ENCODE data around the gene BRPF3. TPM values are rescaled to one million over a fixed set of nuclear protein-coding genes. Genes with fewer than 3 reads are reported as not detected.

Gene BRPF3
- total RNA-seq, 1 donor from 2014 or later, result 28.2 TPM

- Mint-ChIP-seq H3K9me3 (ENCODE audit: low read depth) (no peaks in the 10 kb centered on the region), H3K27ac (ENCODE audit: unreplicated experiment) (no peak overlapping the region), H3K4me1 (ENCODE audit: low read depth) (peaks cover 6% of the 10 kb centered on the region), H3K36me3 (ENCODE audit: low read depth) (no peaks in the 10 kb centered on the region), H3K4me3 (ENCODE audit: unreplicated experiment) (no peak overlapping the region), H3K27me3 (ENCODE audit: low read depth) (no peaks in the 10 kb centered on the region)
- TF ChIP-seq, protein P1, sequence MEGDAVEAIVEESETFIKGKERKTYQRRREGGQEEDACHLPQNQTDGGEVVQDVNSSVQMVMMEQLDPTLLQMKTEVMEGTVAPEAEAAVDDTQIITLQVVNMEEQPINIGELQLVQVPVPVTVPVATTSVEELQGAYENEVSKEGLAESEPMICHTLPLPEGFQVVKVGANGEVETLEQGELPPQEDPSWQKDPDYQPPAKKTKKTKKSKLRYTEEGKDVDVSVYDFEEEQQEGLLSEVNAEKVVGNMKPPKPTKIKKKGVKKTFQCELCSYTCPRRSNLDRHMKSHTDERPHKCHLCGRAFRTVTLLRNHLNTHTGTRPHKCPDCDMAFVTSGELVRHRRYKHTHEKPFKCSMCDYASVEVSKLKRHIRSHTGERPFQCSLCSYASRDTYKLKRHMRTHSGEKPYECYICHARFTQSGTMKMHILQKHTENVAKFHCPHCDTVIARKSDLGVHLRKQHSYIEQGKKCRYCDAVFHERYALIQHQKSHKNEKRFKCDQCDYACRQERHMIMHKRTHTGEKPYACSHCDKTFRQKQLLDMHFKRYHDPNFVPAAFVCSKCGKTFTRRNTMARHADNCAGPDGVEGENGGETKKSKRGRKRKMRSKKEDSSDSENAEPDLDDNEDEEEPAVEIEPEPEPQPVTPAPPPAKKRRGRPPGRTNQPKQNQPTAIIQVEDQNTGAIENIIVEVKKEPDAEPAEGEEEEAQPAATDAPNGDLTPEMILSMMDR (IDR thresholded peaks at IDR 0.05), result no peak
- DNase-seq (ENCODE audit: low spot score), result no peak
Measured at GRCh38 chr6:36249536-36249935, 53.0 kb downstream of the BRPF3 start.

DNA sequence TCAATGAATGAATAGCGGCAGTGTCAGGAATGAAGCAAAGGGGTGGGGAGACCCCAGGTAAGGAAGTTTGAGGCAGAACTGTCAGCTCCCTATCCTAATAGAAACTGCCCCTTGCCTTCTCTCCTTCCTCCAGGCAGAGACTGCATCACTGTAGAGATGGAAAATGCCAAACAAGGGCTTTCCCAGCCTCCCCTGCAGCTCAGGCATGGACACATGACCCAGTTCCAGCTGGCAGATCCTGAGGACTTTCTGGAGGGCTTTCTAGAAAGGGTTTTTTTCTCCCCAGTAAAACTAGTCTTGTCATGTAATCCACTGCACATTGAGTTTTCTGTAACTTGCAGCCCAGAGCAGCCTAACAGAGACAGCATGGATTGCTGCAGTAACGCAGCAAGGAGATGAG lies 55.5 kb downstream of the BRPF3 start:
- peaks cover 6% of the 10 kb centered on the region for H3K4me1 Mint-ChIP-seq (ENCODE audit: low read depth)
- H3K36me3 Mint-ChIP-seq (ENCODE audit: low read depth), result no peaks in the 10 kb centered on the region
- peaks cover 5% of the 10 kb centered on the region for H3K9me3 Mint-ChIP-seq (ENCODE audit: low read depth)
- DNase-seq (ENCODE audit: low spot score), result no peak
- TF ChIP-seq, protein P1 (IDR thresholded peaks at IDR 0.05), result no peak
- H3K27ac Mint-ChIP-seq (ENCODE audit: unreplicated experiment), result no peak overlapping the region
- no peak overlapping the region for H3K4me3 Mint-ChIP-seq (ENCODE audit: unreplicated experiment)
- no peaks in the 10 kb centered on the region for H3K27me3 Mint-ChIP-seq (ENCODE audit: low read depth)

- H3K9me3 Mint-ChIP-seq (ENCODE audit: low read depth), result peaks cover 5% of the 10 kb centered on the region
- H3K4me1 Mint-ChIP-seq (ENCODE audit: low read depth), result no peaks in the 10 kb centered on the region
- no peak overlapping the region for H3K27ac Mint-ChIP-seq (ENCODE audit: unreplicated experiment)
- no peak for DNase-seq (ENCODE audit: low spot score)
- peaks cover 25% of the 10 kb centered on the region for H3K27me3 Mint-ChIP-seq (ENCODE audit: low read depth)
- H3K4me3 Mint-ChIP-seq (ENCODE audit: unreplicated experiment), result no peak overlapping the region
- TF ChIP-seq, protein P1 (IDR thresholded peaks at IDR 0.05), result no peak
- H3K36me3 Mint-ChIP-seq (ENCODE audit: low read depth), result peaks cover 1% of the 10 kb centered on the region
Measured at GRCh38 chr6:36263390-36264000, 67.0 kb downstream of the BRPF3 start.

DNA sequence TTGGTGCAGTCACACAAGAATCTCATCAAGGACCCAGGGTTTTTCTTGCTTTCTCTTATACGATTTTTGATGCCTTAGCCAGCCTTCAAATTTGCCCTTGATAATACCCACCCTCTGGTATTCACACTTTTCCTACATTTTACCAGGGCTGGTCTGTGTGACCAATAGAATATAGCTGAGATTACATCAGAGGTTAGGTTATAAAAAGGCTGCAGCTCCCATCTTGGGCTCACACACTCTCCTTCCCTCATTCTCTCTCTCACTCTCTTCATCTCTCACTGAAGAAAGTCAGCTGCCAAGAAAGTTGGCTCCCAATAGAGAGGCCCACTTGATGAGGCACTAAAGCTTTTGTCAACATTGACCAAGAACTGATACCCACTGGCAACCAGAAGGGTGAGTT lies 69.2 kb downstream of the BRPF3 start:
- peaks cover 22% of the 10 kb centered on the region for H3K27me3 Mint-ChIP-seq (ENCODE audit: low read depth)
- no peak overlapping the region for H3K4me3 Mint-ChIP-seq (ENCODE audit: unreplicated experiment)
- no peak for DNase-seq (ENCODE audit: low spot score)
- H3K9me3 Mint-ChIP-seq (ENCODE audit: low read depth), result peaks cover 5% of the 10 kb centered on the region
- H3K36me3 Mint-ChIP-seq (ENCODE audit: low read depth), result peaks cover 1% of the 10 kb centered on the region
- TF ChIP-seq, protein P1 (IDR thresholded peaks at IDR 0.05), result no peak
- H3K27ac Mint-ChIP-seq (ENCODE audit: unreplicated experiment), result no peak overlapping the region
- no peaks in the 10 kb centered on the region for H3K4me1 Mint-ChIP-seq (ENCODE audit: low read depth)

DNA sequence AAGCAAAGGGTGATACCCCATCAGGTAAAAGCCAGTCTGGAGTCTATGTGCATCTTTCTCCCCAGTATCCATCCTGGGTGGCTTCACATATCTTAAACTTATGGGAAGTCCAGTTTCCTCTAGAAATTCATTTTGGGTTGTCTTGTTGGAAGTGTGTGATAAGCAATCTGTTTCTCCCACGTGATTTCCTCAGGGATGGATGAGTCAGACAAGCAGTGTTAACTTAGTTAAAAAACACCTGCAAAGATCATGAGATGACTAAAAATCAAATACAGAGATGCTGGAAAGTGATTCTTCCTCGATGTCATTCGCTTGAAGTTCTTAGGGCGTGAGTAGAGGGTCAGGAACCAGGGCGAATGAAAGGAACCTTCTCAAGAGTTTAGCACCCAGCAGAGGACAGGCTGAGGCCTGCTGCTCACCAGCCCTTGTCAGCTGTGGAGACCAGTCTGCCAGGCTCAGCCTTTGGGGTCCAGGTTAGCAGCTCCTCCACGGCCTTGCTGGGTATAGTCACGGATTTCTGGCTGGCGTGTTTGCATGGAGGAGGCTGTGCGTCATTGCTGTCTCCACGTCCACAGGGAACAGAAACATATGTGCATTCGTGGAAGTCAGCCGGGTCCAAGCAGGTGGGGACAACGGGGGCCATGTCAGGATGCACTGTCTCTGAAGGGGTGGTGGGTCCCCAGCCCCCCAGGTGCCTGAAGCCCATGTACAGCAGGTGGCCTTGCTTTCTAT lies 70.5 kb downstream of the BRPF3 start:
- TF ChIP-seq, protein P1 (IDR thresholded peaks at IDR 0.05), result no peak

More for the DNA sequence above, 70.5 kb downstream of the BRPF3 start:
- Mint-ChIP-seq H3K27ac (ENCODE audit: unreplicated experiment) (no peak overlapping the region), H3K4me3 (ENCODE audit: unreplicated experiment) (no peak overlapping the region), H3K4me1 (ENCODE audit: low read depth) (no peaks in the 10 kb centered on the region), H3K9me3 (ENCODE audit: low read depth) (peaks cover 5% of the 10 kb centered on the region), H3K36me3 (ENCODE audit: low read depth) (peaks cover 1% of the 10 kb centered on the region), H3K27me3 (ENCODE audit: low read depth) (peaks cover 22% of the 10 kb centered on the region)
- DNase-seq (ENCODE audit: low spot score), result no peak
